K562 (cell line): ENCODE data around the gene CARD10.

Experiments used
- POLR2AphosphoS2 ChIP-seq: IDR thresholded peaks from 2 replicates; pipeline ENCODE4 v1.6.1; 2012; ENCODE audit warnings: low read length, improper control_type of control experiment
- RAD21 ChIP-seq, 2 experiments: fragments of 250-450 bp in 1 of 2; fragments of 450-650 bp in 1 of 2; sonication (Bioruptor Pico) in 1 of 2; formaldehyde crosslinking in 1 of 2; IDR thresholded peaks in 1 of 2; conservative IDR thresholded peaks in 1 of 2; 2 replicates each; pipeline versions ENCODE4 v1.4.0 to v1.8.0; 2020 to 2022; ENCODE audit warnings: mild to moderate bottlenecking in 2 of 2, moderate library complexity in 1 of 2

DNA sequence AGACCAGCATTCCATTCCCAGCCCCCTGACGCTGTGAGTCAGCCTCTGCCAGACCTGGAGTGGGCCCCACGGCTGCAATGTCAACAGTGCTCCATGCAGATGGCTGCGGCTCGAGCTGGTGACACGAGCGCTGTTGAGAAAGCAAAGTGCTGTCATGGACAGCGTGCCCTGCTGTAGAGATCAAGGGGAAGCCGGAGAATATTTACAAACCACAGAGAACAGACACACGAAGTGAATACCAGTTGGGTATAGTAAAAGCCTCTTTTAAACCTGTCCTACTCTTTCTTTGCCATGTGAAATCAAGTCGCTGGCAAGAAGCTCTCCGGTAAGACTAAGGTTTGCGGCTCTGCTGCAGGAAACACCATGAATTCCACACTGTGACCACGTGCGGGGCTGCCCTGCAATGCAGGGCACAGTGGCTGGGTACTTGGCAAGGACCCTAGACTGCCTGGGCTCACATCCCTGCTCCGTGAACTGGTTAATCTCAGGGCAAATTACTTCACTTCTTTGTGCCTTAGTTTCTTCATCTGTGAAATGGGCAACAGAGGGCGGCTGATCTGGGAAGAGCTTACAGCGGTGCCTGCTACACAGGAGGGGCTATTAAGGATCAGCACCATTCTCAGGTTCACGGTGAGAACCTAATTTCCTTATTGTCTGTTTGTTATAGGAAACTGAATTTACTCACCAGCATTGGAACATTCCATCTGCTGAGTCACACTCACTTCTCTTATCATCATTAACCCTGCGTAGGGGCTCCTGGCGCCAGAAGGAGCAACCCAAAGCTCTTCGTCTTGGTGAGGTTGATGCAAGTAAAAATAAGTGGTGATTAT is 64.1 kb downstream of the CARD10 start:
- no peak for TF ChIP-seq RAD21 (CRISPR knock-in tag; conservative IDR thresholded peaks at IDR 0.05 in 1 of 2, IDR thresholded peaks at IDR 0.05 in 1 of 2)
- TF ChIP-seq POLR2AphosphoS2 = no peak
